ENCODE data around the gene GCSAML. TPM values are rescaled to one million over a fixed set of nuclear protein-coding genes. Genes with fewer than 3 reads are reported as not detected.

Gene GCSAML
- total RNA-seq, 2 experiments from 2014 or later = not detected

DNA sequence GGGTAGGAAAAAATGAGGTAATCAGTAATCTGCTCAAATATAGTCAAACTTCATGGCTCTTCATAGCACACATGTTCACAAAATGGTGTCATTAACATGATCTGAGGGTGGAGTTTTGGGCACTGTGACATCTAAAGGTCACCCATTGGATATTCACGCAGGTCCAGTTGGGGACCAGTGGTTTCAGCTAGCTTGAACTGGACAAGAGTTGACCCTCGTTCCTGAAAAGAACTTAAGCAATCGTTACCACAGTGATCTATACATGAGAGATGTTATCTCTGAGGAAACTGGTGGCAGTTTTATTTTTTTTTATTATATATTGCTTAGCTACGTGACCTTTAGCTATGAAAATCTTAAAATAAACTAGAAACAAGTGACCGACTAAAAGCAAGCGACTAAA, 9.7 kb upstream of the GCSAML start:
- DNase-seq = no peak
- no peaks in the 10 kb centered on the region for H3K36me3 Mint-ChIP-seq (ENCODE audit: low read depth)
- POLR2A ChIA-PET = no interaction called here
- CTCF ChIA-PET = interaction anchor here (1.1 kb wide), 1 partner anchor 39 kb away, joined by 3 read pairs; no protein-coding TSS in a partner anchor
- H3K9me3 Mint-ChIP-seq = no peaks in the 10 kb centered on the region
- no peak overlapping the region for H3K4me3 Mint-ChIP-seq
- peaks cover 5% of the 10 kb centered on the region for H3K27me3 Mint-ChIP-seq
- H3K27ac Mint-ChIP-seq = no peak overlapping the region
- H3K4me1 Mint-ChIP-seq = peaks cover 1% of the 10 kb centered on the region

DNA sequence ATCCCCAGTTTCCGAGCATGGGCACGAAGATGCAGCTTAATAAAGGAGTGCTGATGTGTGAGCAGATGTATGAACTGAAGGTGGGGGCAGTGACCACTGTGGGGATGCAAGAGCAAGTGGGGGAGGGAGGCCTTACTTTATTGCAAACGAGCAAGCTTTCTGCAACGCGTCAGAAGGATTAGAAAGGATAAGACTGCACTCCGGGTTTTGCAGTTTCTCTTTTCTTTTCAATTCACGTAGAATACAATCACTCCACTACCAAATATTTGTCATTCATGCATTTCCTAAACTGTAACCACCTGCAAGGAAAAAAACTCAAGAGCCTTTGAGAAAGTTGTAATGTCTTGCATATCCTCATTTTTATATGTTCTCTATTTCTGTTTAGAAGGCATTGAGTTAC, 8.4 kb upstream of the GCSAML start:
- Mint-ChIP-seq H3K27me3 (peaks cover 5% of the 10 kb centered on the region), H3K36me3 (ENCODE audit: low read depth) (no peaks in the 10 kb centered on the region), H3K9me3 (no peaks in the 10 kb centered on the region), H3K4me3 (no peak overlapping the region), H3K4me1 (peaks cover 1% of the 10 kb centered on the region), H3K27ac (no peak overlapping the region)
- POLR2A ChIA-PET = no interaction called here
- CTCF ChIA-PET = no interaction called here
- no peak for DNase-seq

- POLR2A ChIA-PET = no interaction called here
- Mint-ChIP-seq H3K9me3 (no peaks in the 10 kb centered on the region), H3K4me3 (no peak overlapping the region), H3K36me3 (ENCODE audit: low read depth) (no peaks in the 10 kb centered on the region), H3K4me1 (peaks cover 1% of the 10 kb centered on the region), H3K27me3 (peaks cover 2% of the 10 kb centered on the region), H3K27ac (no peak overlapping the region)
- CTCF ChIA-PET = no interaction called here
- DNase-seq = no peak
Measured at GRCh38 chr1:247542811-247543210, 6.1 kb upstream of the GCSAML start.

- H3K9me3 Mint-ChIP-seq = no peaks in the 10 kb centered on the region
- ChIA-PET POLR2A (no interaction called here), CTCF (no interaction called here)
- no peaks in the 10 kb centered on the region for H3K36me3 Mint-ChIP-seq (ENCODE audit: low read depth)
- DNase-seq = no peak
- no peak overlapping the region for H3K27ac Mint-ChIP-seq
- H3K4me1 Mint-ChIP-seq = peaks cover 8% of the 10 kb centered on the region
- H3K4me3 Mint-ChIP-seq = no peak overlapping the region
- H3K27me3 Mint-ChIP-seq = peaks cover 12% of the 10 kb centered on the region
Measured at GRCh38 chr1:247548092-247548491, 842 bp upstream of the GCSAML start.

DNA sequence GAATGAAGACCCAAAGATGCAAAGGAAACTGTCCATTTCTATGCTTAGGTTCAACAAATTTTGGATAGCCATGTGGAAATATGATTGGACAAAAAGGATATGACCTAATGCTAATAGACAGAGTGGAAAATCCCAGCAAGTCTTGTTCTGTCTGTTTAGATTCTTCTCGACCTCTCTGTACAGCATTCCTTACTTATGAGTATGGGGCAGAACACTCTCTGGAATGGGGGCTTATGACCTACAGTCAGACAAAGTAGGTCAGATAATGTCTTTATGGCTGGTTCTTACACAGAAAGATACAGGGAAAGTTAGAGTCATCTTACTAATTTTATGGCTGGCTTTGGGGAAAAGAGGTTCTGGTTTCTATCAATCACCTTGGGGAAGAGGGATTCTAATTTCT, 2.8 kb downstream of the GCSAML start:
- ChIA-PET POLR2A (no interaction called here), CTCF (no interaction called here)
- Mint-ChIP-seq H3K4me1 (peaks cover 8% of the 10 kb centered on the region), H3K9me3 (no peaks in the 10 kb centered on the region), H3K27ac (no peak overlapping the region), H3K4me3 (no peak overlapping the region), H3K36me3 (ENCODE audit: low read depth) (no peaks in the 10 kb centered on the region), H3K27me3 (peaks cover 12% of the 10 kb centered on the region)
- no peak for DNase-seq

DNA sequence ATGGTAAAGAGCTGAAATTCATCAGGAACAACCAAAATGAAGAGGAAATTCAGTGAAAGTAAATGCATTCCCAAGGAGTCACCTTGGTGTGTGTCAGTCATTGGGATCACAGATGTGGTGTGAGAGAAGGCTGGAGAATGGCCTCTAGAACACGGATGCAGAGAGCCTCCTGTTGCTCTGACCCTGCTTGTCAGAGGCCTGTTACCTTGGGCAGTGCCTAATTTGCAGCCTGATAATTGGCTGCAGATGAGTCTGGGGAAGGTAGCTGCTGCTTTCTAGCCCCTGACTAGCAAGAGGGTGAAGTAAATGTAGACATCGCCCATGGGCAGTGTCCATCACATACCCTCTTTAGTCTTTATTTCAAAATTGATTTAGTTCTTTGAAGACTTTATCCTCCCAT, 3.3 kb downstream of the GCSAML start:
- Mint-ChIP-seq H3K27me3 (peaks cover 11% of the 10 kb centered on the region), H3K27ac (no peak overlapping the region), H3K4me3 (no peak overlapping the region), H3K9me3 (no peaks in the 10 kb centered on the region), H3K4me1 (peaks cover 8% of the 10 kb centered on the region), H3K36me3 (ENCODE audit: low read depth) (no peaks in the 10 kb centered on the region)
- ChIA-PET POLR2A (no interaction called here), CTCF (no interaction called here)
- DNase-seq = no peak

- DNase-seq = no peak
- no peaks in the 10 kb centered on the region for H3K9me3 Mint-ChIP-seq
- H3K36me3 Mint-ChIP-seq (ENCODE audit: low read depth) = no peaks in the 10 kb centered on the region
- no peaks in the 10 kb centered on the region for H3K4me1 Mint-ChIP-seq
- no peak overlapping the region for H3K4me3 Mint-ChIP-seq
- H3K27me3 Mint-ChIP-seq = no peaks in the 10 kb centered on the region
- ChIA-PET POLR2A (no interaction called here), CTCF (no interaction called here)
- H3K27ac Mint-ChIP-seq = no peak overlapping the region
Measured at GRCh38 chr1:247557926-247558674, 9.2 kb downstream of the GCSAML start.

GRCh38 chr1:247561711-247562110, 12.8 kb downstream of the GCSAML start:
- CTCF ChIA-PET = no interaction called here

DNA sequence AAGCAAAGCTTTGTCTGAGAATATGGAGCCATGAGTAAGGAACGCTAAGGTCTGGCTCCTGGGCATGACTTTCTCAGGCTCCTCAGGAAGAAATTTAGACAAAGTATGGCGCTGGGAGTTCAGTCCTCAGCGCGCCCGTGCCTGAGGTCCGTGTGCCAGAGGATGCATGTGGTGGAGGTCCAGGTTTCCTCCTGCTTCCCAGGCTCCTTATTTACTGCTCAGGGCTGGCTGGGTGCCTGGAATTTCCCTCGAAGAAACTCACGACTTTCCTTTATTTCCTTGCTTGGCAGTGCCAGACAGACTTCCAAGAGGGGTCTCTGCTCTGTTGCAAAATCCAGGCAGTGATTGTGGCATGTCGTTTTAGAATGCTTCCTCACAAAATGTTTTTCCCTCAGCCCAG, 13.3 kb downstream of the GCSAML start:
- CTCF ChIA-PET = no interaction called here
- H3K36me3 Mint-ChIP-seq (ENCODE audit: low read depth) = no peaks in the 10 kb centered on the region
- POLR2A ChIA-PET = no interaction called here
- no peak for DNase-seq
- H3K27ac Mint-ChIP-seq = no peak overlapping the region
- H3K4me3 Mint-ChIP-seq = no peak overlapping the region
- H3K27me3 Mint-ChIP-seq = no peaks in the 10 kb centered on the region
- no peaks in the 10 kb centered on the region for H3K4me1 Mint-ChIP-seq
- no peaks in the 10 kb centered on the region for H3K9me3 Mint-ChIP-seq

More at GRCh38 chr1:247561711-247562110, 12.8 kb downstream of the GCSAML start:
- POLR2A ChIA-PET = no interaction called here
- no peak overlapping the region for H3K27ac Mint-ChIP-seq
- H3K9me3 Mint-ChIP-seq = no peaks in the 10 kb centered on the region
- no peak for DNase-seq
- no peaks in the 10 kb centered on the region for H3K4me1 Mint-ChIP-seq
- H3K27me3 Mint-ChIP-seq = no peaks in the 10 kb centered on the region
- no peak overlapping the region for H3K4me3 Mint-ChIP-seq
- H3K36me3 Mint-ChIP-seq (ENCODE audit: low read depth) = no peaks in the 10 kb centered on the region

GRCh38 chr1:247574236-247574635, 25.3 kb downstream of the GCSAML start:
- no peak for DNase-seq
- POLR2A ChIA-PET = no interaction called here
- Mint-ChIP-seq H3K27me3 (no peaks in the 10 kb centered on the region), H3K4me1 (no peaks in the 10 kb centered on the region), H3K36me3 (ENCODE audit: low read depth) (no peaks in the 10 kb centered on the region), H3K27ac (no peak overlapping the region), H3K9me3 (peaks cover 8% of the 10 kb centered on the region), H3K4me3 (no peak overlapping the region)
- CTCF ChIA-PET = no interaction called here

DNA sequence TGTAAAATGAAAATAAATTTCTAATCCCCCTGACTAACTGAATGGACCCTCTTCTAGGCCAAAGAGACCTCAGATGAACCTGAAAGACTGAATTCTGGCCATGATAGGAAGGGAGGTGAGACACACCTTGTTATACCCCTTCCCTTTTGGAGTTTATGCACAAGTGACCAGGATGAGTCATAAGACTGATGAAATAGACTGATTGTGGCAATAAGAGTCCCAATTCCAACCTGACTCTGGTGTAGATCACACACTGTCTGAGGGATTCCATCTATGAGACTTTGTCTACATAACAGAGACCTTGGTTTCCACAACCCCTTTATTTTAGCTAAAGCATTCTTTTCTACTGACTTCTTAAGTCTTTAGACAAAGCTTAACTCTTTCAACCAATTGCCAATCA, 25.7 kb downstream of the GCSAML start:
- no peaks in the 10 kb centered on the region for H3K4me1 Mint-ChIP-seq
- no peak overlapping the region for H3K4me3 Mint-ChIP-seq
- H3K27me3 Mint-ChIP-seq = no peaks in the 10 kb centered on the region
- CTCF ChIA-PET = no interaction called here
- POLR2A ChIA-PET = no interaction called here
- H3K9me3 Mint-ChIP-seq = peaks cover 8% of the 10 kb centered on the region
- H3K27ac Mint-ChIP-seq = no peak overlapping the region
- DNase-seq = no peak
- no peaks in the 10 kb centered on the region for H3K36me3 Mint-ChIP-seq (ENCODE audit: low read depth)

GRCh38 chr1:247576514-247576913, 27.6 kb downstream of the GCSAML start:
- H3K27me3 Mint-ChIP-seq = no peaks in the 10 kb centered on the region
- CTCF ChIA-PET = interaction anchor here (0.6 to 1.0 kb wide), 2 partner anchors 133 to 186 kb away, joined by 3 read pairs; no protein-coding TSS in a partner anchor
- POLR2A ChIA-PET = no interaction called here
- no peak for DNase-seq
- H3K9me3 Mint-ChIP-seq = peaks cover 2% of the 10 kb centered on the region
- H3K4me3 Mint-ChIP-seq = no peak overlapping the region
- H3K27ac Mint-ChIP-seq = no peak overlapping the region
- H3K36me3 Mint-ChIP-seq (ENCODE audit: low read depth) = no peaks in the 10 kb centered on the region
- no peaks in the 10 kb centered on the region for H3K4me1 Mint-ChIP-seq

DNA sequence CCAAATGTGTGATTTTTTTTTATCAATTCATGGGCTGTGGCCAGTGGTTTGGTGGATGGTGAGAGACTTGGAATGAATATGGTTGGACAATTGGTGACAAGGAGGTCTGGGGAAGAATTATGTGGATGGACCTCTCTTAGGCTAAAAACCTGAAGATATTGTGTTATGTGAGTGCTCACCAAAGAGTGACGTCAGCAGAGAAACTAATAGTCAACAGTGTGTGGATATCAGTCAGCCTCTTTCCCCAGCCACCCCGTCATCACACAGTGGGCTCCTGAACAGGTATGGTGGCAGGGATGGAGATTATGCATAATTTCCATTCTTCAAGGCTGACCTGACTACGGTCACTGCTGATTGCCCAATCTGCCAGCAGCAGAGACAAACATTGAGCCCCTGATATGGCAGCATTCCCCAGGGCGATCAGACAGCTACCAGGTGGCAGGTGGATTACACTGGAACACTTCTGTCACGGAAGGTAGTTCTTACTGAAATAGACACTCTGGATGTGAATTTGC, 30.1 kb downstream of the GCSAML start:
- no peak for DNase-seq
- ChIA-PET CTCF (interaction anchor here (1.1 kb wide), 1 partner anchor 9 kb away, joined by 3 read pairs; the partner anchor contains the start of gene OR2G2), POLR2A (no interaction called here)
- no peaks in the 10 kb centered on the region for H3K36me3 Mint-ChIP-seq (ENCODE audit: low read depth)
- no peaks in the 10 kb centered on the region for H3K27me3 Mint-ChIP-seq
- no peak overlapping the region for H3K4me3 Mint-ChIP-seq
- H3K9me3 Mint-ChIP-seq = no peaks in the 10 kb centered on the region
- H3K4me1 Mint-ChIP-seq = no peaks in the 10 kb centered on the region
- no peak overlapping the region for H3K27ac Mint-ChIP-seq

- no peaks in the 10 kb centered on the region for H3K4me1 Mint-ChIP-seq
- no peaks in the 10 kb centered on the region for H3K36me3 Mint-ChIP-seq (ENCODE audit: low read depth)
- POLR2A ChIA-PET = no interaction called here
- H3K9me3 Mint-ChIP-seq = no peaks in the 10 kb centered on the region
- CTCF ChIA-PET = interaction anchor here (0.9 kb wide), 1 partner anchor 9 kb away, joined by 3 read pairs; no protein-coding TSS in a partner anchor
- H3K4me3 Mint-ChIP-seq = no peak within 1 kb of the TSS
- no peak for DNase-seq
- H3K27ac Mint-ChIP-seq = no peak within 1 kb of the TSS
- no peaks in the 10 kb centered on the region for H3K27me3 Mint-ChIP-seq
Measured at GRCh38 chr1:247588060-247588459, 39.1 kb downstream of the GCSAML start, which contains the start of gene OR2G2. Gene OR2G2 (plus strand): TSS chr1:247588360. CDS start chr1:247588360, 0 bp downstream.
